GM12864 (cell line): Measurements from ENCODE around the gene MAGI2.
"Not testable (repeated sequence)": the region's sequence is repeated elsewhere in the genome, so short reads cannot be mapped to it uniquely, and the experiment has no call there.

Experiments used
- DNase-seq: peaks from one replicate; pipeline ENCODE4 v3.0.0-alpha.2; 2011; ENCODE audit warnings: low read depth
- H3K4me3 ChIP-seq: 2 replicates; pipeline ENCODE4 v1.5.1; 2011; ENCODE audit warnings: mild to moderate bottlenecking, low read depth, low read length, control low read depth
- CTCF ChIP-seq: IDR thresholded peaks from 2 replicates; pipeline ENCODE4 v1.5.1; 2011; ENCODE audit warnings: low read depth, mild to moderate bottlenecking, moderate library complexity, low read length, control low read depth, inconsistent platforms; ENCODE audit errors: missing control alignments

The MAGI2 gene

GRCh38 chr7:78521961-78522360, 931.5 kb downstream of the MAGI2 start:
- no peak for TF ChIP-seq CTCF
- DNase-seq: no peak
- H3K4me3 ChIP-seq: no peak overlapping the region

- no peak overlapping the region for H3K4me3 ChIP-seq
- no peak for DNase-seq
- TF ChIP-seq CTCF: no peak
These were observed 937.0 kb downstream of the MAGI2 start for GRCh38 chr7:78516450-78516849.

GRCh38 chr7:78514634-78515033, 938.8 kb downstream of the MAGI2 start:
- TF ChIP-seq CTCF: no peak
- no peak for DNase-seq
- no peak overlapping the region for H3K4me3 ChIP-seq

GRCh38 chr7:78510580-78511188, 942.8 kb downstream of the MAGI2 start:
- TF ChIP-seq CTCF: peak; percentile 84
- DNase-seq: no peak
- no peak overlapping the region for H3K4me3 ChIP-seq

DNA sequence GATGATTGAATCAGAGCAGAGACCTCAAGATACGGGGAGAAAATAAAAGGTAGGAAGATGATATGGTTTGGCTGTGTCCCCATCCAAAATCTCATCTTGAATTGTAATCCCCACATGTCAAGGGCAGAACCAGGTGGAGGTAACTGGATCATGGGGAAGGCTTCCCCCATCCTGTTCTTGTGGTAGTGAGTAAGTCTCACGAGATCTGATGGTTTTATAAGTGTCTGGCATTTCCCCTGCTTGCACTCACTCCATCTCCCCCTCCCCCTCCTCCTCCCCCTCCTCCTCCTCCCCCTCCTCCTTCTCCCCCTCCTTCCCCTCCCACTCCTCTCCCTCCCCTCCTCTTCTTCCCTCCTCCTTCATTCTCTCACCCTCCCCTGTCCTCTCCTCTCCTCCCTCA, 950.2 kb downstream of the MAGI2 start:
- DNase-seq, H3K4me3 ChIP-seq: not testable (repeated sequence)

- DNase-seq: no peak
- no peak overlapping the region for H3K4me3 ChIP-seq
- TF ChIP-seq CTCF: no peak
These were observed 952.4 kb downstream of the MAGI2 start for GRCh38 chr7:78501064-78501463.

- DNase-seq: no peak
- H3K4me3 ChIP-seq: no peak overlapping the region
- no peak for TF ChIP-seq CTCF
These were observed 953.5 kb downstream of the MAGI2 start for GRCh38 chr7:78499971-78500370.
